ENCODE results near the gene BEST1.

GRCh38 chr11:61955422-61956135 lies 5.4 kb downstream of the BEST1 start:
- no peak for TF ChIP-seq CTCF (conservative IDR thresholded peaks at IDR 0.05)
- TF ChIP-seq ZFX (IDR thresholded peaks at IDR 0.05): no peak

All from C4-2B (cell line).